ENCODE measurements around the gene GFRA1.

DNA sequence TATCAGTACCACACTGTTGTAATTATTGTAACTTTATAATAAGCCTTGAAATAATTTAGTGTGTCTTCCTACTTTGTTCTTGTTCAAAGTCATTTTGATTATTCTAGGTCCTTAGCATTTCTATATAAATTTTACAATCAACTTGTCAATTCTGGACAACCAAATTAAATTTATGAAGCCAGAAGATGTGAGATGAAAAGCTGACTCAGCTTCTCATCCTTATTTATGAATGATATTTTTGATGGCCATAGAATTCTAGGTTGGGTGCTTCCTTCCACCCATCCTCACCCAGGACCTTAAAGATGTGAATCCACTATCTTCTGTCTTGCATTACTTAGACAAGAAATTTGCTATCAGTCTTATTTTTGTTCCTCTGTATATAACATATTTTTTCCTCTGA, 261.1 kb downstream of the GFRA1 start:
- TF ChIP-seq POLR2A (IDR thresholded peaks at IDR 0.05) (no peak), POLR2AphosphoS5 (IDR thresholded peaks at IDR 0.05) (no peak)
- TF ChIP-seq, protein P1, sequence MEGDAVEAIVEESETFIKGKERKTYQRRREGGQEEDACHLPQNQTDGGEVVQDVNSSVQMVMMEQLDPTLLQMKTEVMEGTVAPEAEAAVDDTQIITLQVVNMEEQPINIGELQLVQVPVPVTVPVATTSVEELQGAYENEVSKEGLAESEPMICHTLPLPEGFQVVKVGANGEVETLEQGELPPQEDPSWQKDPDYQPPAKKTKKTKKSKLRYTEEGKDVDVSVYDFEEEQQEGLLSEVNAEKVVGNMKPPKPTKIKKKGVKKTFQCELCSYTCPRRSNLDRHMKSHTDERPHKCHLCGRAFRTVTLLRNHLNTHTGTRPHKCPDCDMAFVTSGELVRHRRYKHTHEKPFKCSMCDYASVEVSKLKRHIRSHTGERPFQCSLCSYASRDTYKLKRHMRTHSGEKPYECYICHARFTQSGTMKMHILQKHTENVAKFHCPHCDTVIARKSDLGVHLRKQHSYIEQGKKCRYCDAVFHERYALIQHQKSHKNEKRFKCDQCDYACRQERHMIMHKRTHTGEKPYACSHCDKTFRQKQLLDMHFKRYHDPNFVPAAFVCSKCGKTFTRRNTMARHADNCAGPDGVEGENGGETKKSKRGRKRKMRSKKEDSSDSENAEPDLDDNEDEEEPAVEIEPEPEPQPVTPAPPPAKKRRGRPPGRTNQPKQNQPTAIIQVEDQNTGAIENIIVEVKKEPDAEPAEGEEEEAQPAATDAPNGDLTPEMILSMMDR (IDR thresholded peaks at IDR 0.05 in 8 of 11, conservative IDR thresholded peaks at IDR 0.05 in 3 of 11) = no peak

All from spleen (tissue), 7 donors.